Measurements from ENCODE around the gene SDF4. TPM values are rescaled to one million over a fixed set of nuclear protein-coding genes. Genes with fewer than 3 reads are reported as not detected.

The SDF4 gene
- total and polyA plus RNA-seq, 2 of the 13 experiments (the other 11 are each of a cell fraction or from before 2014, with no cell fraction given): 80.8 to 107 TPM

DNA sequence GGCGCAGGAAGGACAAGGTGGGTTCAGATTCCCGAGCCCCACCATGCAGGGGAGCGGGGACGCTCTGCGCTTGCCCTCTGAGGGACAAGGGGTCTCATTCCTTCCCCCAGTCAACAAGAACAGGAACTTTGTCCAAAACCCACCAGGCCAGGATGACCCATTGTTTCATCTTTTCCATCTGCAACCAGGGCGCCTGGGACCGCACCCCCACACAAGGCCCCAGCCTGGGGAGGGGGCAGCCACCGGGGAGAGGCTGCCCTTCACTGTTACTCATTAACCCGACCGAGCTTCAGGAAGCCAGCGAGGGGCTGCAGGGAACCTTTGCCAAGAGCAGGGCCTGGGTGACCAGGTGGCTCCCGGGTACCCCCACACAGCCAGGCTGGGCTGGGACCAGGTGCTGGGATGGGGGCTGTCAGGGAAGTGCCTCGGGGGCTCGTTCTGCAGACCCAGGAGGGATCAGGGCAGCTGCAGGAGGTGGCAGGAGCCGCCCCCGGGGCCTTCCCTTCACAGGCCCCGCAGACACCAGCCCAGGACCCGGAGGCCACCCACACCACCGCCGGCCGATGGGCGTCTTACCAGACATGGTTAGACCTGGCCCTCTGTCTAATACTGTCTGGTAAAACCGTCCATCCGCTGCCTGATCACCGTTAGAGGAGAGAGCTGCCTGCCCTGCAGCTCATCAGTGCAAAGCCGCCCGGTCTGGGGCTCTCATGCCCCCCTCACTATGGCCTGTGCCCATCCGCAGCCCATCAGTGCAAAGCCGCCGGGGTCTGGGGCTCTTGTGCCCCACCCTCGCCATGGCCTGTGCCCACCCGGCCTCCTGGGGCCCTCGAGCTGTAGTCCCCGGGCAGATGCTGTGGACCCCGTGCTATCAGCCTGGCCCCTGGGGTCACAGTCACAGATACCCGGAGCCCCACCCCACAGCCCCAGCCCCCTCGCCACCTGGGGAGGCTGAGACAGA is 63.1 kb downstream of the SDF4 start (continued):
- TF ChIP-seq, protein P1, sequence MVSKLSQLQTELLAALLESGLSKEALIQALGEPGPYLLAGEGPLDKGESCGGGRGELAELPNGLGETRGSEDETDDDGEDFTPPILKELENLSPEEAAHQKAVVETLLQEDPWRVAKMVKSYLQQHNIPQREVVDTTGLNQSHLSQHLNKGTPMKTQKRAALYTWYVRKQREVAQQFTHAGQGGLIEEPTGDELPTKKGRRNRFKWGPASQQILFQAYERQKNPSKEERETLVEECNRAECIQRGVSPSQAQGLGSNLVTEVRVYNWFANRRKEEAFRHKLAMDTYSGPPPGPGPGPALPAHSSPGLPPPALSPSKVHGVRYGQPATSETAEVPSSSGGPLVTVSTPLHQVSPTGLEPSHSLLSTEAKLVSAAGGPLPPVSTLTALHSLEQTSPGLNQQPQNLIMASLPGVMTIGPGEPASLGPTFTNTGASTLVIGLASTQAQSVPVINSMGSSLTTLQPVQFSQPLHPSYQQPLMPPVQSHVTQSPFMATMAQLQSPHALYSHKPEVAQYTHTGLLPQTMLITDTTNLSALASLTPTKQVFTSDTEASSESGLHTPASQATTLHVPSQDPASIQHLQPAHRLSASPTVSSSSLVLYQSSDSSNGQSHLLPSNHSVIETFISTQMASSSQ (IDR thresholded peaks at IDR 0.05; ENCODE audit: low read depth): peak; percentile 95
- TF ChIP-seq, protein P1 (CRISPR knock-in tag; IDR thresholded peaks at IDR 0.05; ENCODE audit: borderline replicate concordance): peak; percentile 97
- no peak for TF ChIP-seq ZSCAN9 (CRISPR knock-in tag; IDR thresholded peaks at IDR 0.05; ENCODE audit: borderline replicate concordance)
- TF ChIP-seq AGO2 (optimal IDR thresholded peaks at IDR 0.05; ENCODE audit: low read depth, low read length): peak; percentile 17
- peak; percentile 24; the same call in 1 of the 2 replicates for TF ChIP-seq SALL1 (CRISPR knock-in tag; IDR thresholded peaks at IDR 0.05)
- no peak for TF ChIP-seq ZNF558 (CRISPR knock-in tag; IDR thresholded peaks at IDR 0.05; ENCODE audit: borderline replicate concordance)
- TF ChIP-seq, protein P2, sequence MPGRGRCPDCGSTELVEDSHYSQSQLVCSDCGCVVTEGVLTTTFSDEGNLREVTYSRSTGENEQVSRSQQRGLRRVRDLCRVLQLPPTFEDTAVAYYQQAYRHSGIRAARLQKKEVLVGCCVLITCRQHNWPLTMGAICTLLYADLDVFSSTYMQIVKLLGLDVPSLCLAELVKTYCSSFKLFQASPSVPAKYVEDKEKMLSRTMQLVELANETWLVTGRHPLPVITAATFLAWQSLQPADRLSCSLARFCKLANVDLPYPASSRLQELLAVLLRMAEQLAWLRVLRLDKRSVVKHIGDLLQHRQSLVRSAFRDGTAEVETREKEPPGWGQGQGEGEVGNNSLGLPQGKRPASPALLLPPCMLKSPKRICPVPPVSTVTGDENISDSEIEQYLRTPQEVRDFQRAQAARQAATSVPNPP (CRISPR knock-in tag; IDR thresholded peaks at IDR 0.05): no peak
- TF ChIP-seq NRL (CRISPR knock-in tag; IDR thresholded peaks at IDR 0.05; ENCODE audit: borderline replicate concordance): no peak
- TF ChIP-seq HNRNPLL (IDR thresholded peaks at IDR 0.05; ENCODE audit: low read depth, low read length, poor library complexity, severe bottlenecking): peak; percentile 13
- TF ChIP-seq, protein P3, sequence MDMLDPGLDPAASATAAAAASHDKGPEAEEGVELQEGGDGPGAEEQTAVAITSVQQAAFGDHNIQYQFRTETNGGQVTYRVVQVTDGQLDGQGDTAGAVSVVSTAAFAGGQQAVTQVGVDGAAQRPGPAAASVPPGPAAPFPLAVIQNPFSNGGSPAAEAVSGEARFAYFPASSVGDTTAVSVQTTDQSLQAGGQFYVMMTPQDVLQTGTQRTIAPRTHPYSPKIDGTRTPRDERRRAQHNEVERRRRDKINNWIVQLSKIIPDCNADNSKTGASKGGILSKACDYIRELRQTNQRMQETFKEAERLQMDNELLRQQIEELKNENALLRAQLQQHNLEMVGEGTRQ (IDR thresholded peaks at IDR 0.05; ENCODE audit: low read depth, low read length): no peak
- TF ChIP-seq, protein P3 (CRISPR knock-in tag; IDR thresholded peaks at IDR 0.05; ENCODE audit: borderline replicate concordance): no peak
- TF ChIP-seq BRD4 (CRISPR knock-in tag; IDR thresholded peaks at IDR 0.05): 0 out of 2 replicates have a peak, but pooled peaks have one; percentile 22
- no peak for TF ChIP-seq GATA4 (IDR thresholded peaks at IDR 0.05; ENCODE audit: borderline replicate concordance, low read depth)
- no peak for TF ChIP-seq ZNF317 (CRISPR knock-in tag; IDR thresholded peaks at IDR 0.05)
- TF ChIP-seq GATAD2A (CRISPR knock-in tag; IDR thresholded peaks at IDR 0.05): peak; percentile 54
- no peak for TF ChIP-seq KLF6 (CRISPR knock-in tag; IDR thresholded peaks at IDR 0.05)
- TF ChIP-seq ZNF674 (CRISPR knock-in tag; IDR thresholded peaks at IDR 0.05; ENCODE audit: low read depth): no peak
- peak; percentile 45; the same call in 1 of the 2 replicates for TF ChIP-seq SAP130 (CRISPR knock-in tag; IDR thresholded peaks at IDR 0.05; ENCODE audit: low read depth)
- peak; percentile 69; the same call in 1 of the 2 replicates for TF ChIP-seq ZNF563 (CRISPR knock-in tag; IDR thresholded peaks at IDR 0.05)
- 0 out of 2 replicates have a peak, but pooled peaks have one; percentile 32 for TF ChIP-seq SOX13 (IDR thresholded peaks at IDR 0.05)
- no peak for TF ChIP-seq SOX13 (CRISPR knock-in tag; conservative IDR thresholded peaks at IDR 0.05 in 1 of 2, IDR thresholded peaks at IDR 0.05 in 1 of 2)
